Activated CD8-positive, alpha-beta memory T cell treated with anti-CD3 and anti-CD28 coated beads for 36 hours (primary cell): ENCODE data around the gene KRTAP12-4. TPM values are rescaled to one million over a fixed set of nuclear protein-coding genes. Genes with fewer than 3 reads are reported as not detected.
"Not testable (repeated sequence)": the region's sequence is repeated elsewhere in the genome, so short reads cannot be mapped to it uniquely, and the experiment has no call there.

Experiments
- CTCF ChIA-PET: fragments of 350-600 bp; sonication (Branson Sonifier 250); formaldehyde crosslinking; loops from one replicate; lab custom pipeline; 2021; ENCODE audit warnings: antibody characterized with exemption; lab: Charles Lee
- POLR2A ChIA-PET: fragments of 350-600 bp; sonication (Branson Sonifier 250); formaldehyde crosslinking; loops from one replicate; lab custom pipeline; 2021; ENCODE audit warnings: antibody characterized with exemption; lab: Charles Lee
- total RNA-seq, 2 experiments: library from RNA; stranded (reverse); gene quantifications; one replicate each; pipeline ENCODE4 v1.2.3, GENCODE V29; 2021

Gene KRTAP12-4
- total RNA-seq, 2 experiments from 2014 or later = not detected

DNA sequence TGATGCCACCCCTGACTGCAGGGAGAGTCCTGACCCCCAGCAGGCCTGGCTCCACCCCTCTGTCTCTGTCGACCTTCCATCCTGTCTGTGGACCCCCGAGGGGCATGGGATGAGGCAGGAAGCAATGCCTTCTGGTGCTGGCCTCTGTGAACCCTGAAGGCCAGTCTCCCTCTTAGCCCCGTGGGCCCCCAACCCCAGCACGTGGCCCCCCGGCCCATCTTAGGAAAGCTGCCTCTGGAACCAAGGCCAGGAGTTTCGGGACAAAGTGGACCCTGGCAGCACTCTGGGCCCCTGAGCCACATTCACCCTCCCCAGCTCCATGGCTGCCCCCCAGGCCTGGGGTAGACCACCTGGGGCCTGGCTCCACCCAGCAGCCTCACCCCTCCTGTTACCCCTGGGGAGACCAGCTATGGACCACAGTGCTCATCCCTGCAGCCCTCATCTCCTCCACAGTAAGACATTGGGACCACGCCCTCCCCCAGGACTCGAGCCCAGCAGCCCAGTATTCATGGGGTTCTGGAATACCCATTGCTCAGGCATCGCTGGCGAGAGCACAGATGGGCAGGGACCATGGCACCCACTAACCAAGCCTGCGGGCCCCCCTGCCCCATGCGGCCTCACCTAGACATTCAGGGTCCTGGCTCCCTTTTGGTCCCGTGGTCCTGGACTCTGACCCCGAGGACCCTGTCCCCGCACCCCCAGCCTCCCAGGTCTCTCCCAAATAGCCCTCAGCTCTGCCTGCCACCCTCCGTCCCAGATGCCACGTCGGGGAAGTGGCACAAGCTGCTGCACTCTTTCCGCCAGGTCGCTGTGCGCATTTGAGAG, 15.7 kb downstream of the KRTAP12-4 start:
- CTCF ChIA-PET, POLR2A ChIA-PET: not testable (repeated sequence)

DNA sequence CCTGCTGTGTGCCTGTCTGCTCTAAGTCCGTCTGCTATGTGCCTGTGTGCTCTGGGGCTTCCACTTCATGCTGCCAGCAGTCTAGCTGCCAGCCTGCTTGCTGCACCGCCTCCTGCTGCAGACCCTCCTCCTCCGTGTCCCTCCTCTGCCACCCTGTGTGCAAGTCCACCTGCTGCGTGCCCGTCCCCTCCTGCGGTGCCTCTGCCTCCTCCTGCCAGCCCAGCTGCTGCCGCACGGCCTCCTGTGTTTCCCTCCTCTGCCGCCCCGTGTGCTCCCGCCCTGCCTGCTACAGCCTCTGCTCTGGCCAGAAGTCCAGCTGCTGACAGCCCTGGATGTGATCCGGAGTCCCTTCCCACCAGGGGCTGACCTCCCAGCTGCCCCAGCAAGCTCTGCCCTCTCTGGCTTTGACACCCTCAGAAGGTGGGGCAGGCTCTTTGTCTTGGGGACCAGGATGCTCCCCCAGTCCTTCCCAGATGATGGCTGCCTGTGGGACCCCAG, 16.6 kb downstream of the KRTAP12-4 start:
- POLR2A ChIA-PET, CTCF ChIA-PET: not testable (repeated sequence)

DNA sequence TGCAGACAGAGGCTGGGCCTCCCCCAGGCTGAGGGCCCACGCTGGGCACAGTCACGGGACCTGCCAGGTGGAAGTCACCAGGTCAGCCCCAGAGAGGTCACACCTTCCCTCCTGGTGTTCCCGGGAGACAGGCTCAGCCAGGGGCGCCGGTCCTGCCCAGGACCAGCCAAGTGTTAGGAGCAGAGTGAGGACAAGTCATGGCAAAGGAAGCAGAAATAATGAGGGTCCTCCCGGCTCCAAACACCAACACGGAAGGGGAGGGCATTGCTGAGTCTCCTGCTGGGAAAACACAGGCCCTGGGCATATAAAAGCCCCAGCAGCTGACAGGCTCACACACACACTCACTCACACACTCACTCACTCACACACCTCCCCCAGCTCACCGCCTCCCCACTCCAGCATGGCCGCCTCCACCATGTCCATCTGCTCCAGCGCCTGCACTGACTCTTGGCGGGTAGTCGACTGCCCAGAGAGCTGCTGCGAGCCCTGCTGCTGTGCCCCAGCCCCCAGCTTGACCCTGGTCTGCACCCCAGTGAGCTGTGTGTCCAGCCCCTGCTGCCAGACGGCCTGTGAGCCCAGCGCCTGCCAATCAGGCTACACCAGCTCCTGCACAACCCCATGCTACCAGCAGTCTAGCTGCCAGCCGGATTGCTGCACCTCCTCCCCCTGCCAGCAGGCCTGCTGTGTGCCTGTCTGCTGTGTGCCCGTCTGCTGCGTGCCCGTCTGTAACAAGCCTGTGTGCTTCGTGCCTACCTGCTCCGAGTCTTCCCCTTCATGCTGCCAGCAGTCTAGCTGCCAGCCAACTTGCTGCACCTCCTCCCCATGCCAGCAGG, 17.2 kb downstream of the KRTAP12-4 start, which contains the start of gene KRTAP10-10:
Gene KRTAP10-10 (plus strand): TSS at position 339 of the 833 bp plus-strand sequence. CDS start 62 bp downstream, at position 401.
- ChIA-PET CTCF (no interaction called here), POLR2A (no interaction called here)

DNA sequence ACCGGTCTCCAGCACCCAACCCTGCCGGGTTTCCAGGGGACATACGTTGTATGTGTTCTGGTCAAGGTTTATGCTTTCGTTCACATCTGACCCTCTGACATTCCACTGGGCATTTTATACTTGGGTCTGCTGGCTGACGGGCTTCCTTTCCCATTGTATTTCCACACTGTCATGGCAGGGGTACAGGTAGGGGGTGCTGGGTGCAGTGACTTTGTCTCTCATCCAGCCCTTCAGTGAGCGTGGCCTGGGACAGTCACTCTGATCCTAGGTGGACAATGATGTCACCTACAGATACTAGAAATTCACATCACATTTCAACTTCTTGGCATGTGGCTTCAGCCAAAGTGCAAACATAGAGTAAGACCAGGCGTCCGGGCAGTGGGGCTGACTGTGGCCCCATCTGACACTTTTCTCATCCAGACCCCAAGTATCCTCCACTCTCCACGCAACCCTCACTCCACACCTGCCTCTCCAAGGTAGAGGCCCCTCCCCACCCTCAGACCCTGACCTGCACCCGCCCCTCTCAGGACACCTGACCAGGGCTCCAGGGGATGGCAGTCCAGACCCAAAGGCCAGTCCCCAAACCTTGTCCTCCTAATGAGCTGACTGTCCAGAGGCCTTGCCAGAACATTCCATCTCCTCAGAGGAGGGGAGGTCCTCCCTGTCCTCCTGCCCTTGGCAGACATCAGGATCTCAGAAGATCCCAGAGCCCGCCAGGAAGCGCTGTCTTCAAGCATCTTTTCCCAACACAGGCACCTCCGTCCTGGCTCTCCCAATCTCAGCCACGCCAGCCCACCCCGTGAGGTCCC, 18.0 kb downstream of the KRTAP12-4 start:
- POLR2A ChIA-PET = no interaction called here
- CTCF ChIA-PET = no interaction called here

DNA sequence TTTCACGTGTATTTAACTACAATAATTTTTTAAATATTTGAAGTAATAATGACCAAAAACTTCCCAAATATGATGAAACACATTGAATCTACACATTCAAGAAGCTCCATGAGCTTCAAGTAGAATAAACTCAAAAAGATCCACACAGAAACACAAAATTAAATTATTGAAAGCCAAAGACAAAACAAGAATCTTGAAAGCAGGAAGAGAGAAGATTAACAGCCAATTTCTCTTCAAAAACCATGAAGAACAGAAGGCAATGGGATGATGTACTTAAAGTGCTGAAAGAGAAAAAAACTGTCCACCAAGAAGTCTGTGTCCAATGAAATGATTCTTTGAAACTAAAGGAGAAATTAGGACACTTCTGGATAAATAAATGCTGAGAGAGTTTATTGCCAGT, 22.4 kb downstream of the KRTAP12-4 start:
- POLR2A ChIA-PET = no interaction called here
- CTCF ChIA-PET = no interaction called here

DNA sequence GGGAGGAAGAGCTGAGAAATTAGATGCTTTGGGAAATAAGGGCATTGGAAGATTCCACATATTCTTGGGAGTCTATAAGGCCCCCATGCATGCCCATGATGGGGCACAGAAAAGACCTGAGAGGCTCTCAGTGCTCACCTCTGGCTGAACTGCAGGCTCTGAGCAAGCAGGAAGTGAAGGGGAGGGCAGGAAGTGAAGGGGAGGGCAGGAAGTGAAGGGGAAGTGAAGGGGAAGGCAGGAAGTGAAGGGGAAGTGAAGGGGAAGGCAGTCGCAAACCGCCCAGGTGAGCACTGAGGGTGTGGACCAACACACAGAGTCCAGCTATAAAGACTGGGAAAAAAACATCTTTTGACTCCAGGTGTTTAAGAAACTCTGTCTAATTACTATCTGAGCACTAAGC, 24.0 kb downstream of the KRTAP12-4 start:
- POLR2A ChIA-PET = no interaction called here
- CTCF ChIA-PET = no interaction called here

DNA sequence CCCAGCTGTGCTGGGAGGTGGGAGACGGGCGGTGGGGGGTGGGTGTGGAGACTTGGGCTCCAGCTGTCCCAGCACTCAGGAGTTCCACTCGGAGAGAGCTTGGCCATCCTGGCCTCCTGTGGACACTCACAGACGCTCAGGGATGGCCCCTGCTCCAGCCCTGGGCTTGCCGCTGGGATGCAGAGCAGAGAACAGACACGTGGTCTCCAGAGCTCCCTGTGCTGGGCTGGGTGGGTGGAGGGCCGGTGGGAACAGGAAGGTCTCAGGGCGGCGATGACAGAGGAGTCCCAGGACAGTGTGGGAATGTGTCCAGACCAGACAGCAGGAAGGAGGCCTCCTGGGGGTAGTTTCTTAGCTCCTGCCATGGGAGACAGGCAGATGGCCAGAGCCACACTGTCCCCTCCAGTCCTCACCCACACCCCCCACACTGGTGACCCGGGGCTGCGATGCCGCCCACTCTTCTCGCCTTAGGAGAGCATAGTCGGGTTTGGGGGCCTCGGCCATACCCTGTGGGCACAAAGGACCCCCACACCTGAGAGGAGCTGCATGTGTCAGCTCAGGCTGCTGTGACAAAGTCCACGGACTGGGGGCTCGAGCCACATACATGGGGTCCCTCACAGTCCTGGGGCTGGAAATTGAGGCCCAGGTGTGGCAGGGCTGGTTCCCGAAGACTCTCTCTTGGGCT, 25.6 kb downstream of the KRTAP12-4 start:
- ChIA-PET POLR2A (no interaction called here), CTCF (no interaction called here)

DNA sequence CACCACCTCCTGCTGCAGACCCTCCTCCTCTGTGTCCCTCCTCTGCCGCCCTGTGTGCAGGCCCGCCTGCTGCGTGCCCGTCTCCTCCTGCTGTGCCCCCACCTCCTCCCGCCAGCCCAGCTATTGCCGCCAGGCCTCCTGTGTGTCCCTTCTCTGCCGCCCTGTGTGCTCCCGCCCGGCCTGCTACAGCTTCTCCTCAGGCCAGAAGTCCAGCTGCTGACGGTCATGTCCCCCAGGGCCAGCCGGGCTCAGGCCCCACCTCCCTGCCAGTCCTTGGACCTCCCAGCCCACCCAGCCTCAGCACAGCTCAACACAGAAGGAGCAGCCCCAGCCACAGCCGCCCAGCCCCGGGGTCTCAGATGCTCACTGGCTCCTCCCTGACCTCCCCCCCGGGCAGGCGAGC, 26.6 kb downstream of the KRTAP12-4 start:
- CTCF ChIA-PET, POLR2A ChIA-PET: not testable (repeated sequence)

DNA sequence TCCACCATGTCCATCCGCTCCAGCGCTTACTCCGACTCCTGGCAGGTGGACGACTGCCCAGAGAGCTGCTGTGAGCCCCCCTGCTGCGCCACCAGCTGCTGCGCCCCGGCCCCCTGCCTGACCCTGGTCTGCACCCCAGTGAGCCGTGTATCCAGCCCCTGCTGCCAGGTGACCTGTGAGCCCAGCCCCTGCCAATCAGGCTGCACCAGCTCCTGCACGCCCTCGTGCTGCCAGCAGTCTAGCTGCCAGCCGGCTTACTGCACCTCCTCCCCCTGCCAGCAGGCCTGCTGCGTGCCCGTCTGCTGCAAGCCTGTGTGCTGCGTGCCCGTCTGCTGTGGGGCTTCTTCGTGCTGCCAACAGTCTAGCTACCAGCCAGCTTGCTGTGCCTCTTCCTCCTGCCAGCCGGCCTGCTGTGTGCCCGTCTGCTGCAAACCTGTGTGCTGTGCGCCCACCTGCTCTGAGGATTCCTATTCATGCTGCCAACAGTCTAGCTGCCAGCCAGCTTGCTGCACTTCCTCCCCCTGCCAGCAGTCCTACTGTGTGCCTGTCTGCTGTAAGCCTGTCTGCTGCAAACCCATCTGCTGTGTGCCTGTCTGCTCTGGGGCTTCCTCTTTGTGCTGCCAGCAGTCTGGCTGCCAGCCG, 27.2 kb downstream of the KRTAP12-4 start:
- CTCF ChIA-PET, POLR2A ChIA-PET: not testable (repeated sequence)

DNA sequence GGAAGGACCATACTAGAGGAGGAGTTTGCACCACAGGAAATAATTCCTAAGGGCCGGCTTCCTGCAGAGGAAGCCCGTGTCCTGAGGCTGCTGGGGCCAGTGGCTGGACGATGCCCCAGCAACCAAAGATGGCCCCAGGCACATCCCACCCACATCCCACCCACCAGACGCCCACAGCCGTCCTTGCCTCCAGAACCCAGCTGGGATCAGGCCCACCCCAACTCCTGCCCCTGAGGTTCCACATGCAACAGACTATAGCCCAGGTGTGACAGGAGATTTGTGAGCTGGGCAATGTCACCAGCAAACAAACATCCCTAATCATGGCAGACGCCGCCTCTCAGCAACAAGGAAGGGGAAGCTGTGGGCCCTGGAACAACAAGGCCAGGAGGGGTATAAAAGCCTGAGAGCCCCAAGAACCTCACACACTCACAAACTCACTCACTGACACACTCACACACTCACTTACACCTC, 27.8 kb downstream of the KRTAP12-4 start, which contains the start of gene KRTAP10-9:
Gene KRTAP10-9 (plus strand): TSS at position 421 of the 471 bp plus-strand sequence. CDS start 79 bp downstream, outside the sequence.
- ChIA-PET POLR2A (no interaction called here), CTCF (no interaction called here)

DNA sequence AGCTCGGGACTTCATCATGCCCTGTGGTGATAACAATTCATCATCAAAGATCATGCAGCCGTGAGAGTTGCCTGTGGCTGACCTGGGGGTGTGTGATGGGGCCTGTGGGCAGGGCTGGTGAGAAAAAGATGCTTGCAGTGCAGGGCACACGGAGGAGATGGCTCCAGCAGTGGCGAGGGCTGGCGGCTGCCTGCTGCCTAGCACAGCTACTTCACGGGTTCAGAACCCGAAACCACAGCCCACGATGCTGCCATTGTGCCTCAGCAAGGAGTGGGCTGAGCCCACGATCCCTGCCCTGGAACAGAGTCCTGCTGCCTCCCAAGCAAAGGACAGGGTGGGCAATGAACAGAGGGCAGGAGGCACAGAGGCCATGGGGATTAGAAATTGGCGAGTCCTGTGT, 28.2 kb downstream of the KRTAP12-4 start:
- ChIA-PET POLR2A (no interaction called here), CTCF (no interaction called here)

DNA sequence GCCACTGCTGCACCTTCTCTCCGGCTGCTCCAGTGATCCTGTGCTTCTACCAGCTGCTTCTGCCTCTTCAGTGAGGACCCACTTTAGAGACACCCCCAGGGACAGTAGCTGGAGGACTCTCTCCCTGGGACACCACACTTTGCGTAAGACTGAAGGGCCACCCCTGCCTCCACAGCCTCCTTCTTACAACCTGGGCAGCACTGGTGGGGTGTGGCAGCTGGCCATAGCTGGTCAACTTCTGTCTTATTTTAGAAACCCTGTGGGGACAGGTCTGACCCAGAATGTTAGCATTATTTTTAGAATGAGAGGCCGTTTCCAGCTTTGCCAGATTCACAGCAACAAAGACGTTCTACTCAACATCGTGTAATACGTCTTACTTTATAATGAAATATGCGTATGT, 28.7 kb downstream of the KRTAP12-4 start:
- ChIA-PET CTCF (no interaction called here), POLR2A (no interaction called here)

DNA sequence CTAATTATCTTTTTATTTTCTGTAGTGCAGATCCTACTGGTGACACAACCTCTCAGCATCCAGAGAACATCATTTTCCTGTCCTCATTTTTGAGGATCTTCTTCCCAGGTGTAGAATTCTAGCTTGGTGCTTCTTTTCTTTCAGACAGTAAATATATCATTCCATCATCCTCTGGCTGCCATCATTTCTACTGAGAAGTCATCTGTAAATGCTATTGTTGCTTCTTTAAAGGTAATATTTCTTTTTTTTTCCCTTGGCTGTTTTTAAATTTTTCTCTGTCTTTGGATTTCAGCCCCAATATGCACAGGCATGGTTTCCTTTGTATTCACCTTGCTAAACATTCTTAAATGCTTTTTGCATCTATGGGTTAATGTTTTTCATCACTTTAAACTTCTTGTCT, 30.9 kb downstream of the KRTAP12-4 start:
- CTCF ChIA-PET = no interaction called here
- POLR2A ChIA-PET = no interaction called here

DNA sequence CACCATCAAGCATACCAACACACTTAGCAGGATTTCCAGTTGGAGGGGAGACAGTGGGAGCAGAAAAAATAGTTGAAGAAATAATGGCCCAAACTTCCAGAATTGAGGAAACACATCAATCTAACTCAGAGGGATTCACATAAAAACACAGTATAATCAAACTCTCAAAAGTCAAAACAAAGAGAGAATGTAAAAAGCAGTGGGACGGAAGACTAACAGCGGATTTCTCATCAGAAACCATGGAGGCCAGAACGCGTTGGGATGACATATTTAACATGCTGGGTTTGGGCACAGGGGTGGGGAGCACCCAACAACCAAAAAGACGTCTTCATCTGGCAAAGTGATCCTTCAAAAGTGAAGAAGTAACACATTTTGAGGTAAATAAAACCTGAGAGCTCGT, 34.6 kb downstream of the KRTAP12-4 start:
- CTCF ChIA-PET = no interaction called here
- POLR2A ChIA-PET = no interaction called here

DNA sequence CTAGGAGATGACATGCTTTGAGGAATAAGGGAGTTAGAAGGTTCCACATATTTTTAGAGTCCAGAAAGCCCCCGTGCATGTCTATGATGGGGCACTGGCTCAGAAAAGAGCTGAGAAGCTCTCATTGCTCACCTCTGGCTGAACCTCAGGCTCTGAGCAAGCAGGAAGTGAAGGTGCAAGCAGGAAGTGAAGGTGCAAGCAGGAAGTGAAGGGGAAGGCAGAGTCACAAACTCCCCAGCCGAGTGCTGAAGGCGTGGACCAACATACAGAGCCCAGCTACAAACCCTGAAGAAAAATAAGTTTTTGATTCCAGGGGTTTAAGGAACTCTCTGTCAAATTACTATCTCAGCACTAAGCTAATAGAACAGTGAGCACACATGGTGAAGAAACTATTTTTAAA, 35.5 kb downstream of the KRTAP12-4 start:
- CTCF ChIA-PET = no interaction called here
- POLR2A ChIA-PET = no interaction called here

DNA sequence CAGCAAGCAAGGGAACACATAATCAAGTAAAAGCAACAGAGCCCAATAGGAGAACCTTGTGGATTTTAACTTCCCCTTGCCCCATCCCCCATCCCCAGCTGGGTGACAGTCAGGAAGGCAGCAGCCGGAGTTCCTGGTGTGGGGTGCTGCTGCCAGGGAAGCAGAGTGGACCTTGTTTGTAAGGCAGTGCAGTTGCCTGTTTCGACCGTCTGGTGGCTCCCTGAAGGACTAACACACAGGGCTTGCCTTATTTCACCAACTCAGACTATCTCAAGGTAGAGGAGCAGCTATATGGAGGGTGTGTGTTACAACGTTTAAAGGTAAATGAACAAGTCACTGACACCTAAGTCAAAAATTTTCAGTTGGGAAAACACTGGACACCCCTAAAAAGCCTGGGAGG, 36.0 kb downstream of the KRTAP12-4 start:
- ChIA-PET POLR2A (no interaction called here), CTCF (no interaction called here)

DNA sequence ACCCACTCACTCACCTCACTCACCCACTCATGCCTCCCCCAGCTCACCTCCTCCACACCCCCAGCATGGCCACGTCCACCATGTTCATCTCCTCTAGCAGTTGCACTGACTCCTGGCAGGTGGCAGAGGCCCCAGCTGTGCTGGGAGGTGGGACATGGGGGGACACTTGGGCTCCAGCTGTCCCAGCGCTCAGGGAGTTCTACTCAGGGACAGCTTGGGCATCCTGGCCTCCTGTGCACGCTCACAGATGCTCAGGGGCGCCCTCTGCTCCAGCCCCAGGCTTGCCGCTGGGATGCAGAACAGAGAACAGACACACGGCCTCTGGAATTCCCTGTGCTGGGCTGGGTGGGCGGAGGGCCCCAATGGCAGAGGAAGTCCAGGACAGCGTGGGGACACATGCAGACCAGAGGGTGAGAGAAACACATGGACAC, 37.4 kb downstream of the KRTAP12-4 start:
- CTCF ChIA-PET = interaction anchor here (0.6 kb wide), 1 partner anchor 61 kb away, joined by 3 read pairs; no protein-coding TSS in a partner anchor

DNA sequence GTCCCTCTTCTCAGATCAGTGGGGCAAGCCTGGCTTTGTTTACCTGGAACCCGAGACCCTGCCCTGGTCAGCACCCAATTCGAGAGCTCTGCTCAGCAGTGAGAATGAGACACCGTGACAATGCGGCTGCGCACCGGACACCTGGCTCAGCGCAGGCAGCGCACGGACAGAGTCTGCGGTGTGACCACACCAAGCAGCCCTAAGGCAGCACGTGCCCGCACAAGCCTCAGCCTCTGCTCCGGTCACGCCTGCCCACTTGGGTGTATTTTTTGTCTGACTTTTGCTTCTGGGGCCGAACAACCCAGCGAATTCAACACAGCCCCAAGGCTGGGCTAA, 37.9 kb downstream of the KRTAP12-4 start:
- CTCF ChIA-PET = interaction anchor here (0.6 kb wide), 1 partner anchor 60 kb away, joined by 3 read pairs; no protein-coding TSS in a partner anchor
- POLR2A ChIA-PET = no interaction called here

More for the DNA sequence above, 37.4 kb downstream of the KRTAP12-4 start:
- POLR2A ChIA-PET = no interaction called here
